H9 (cell line): Measurements from ENCODE around the gene CORO2B. TPM values are rescaled to one million over a fixed set of nuclear protein-coding genes. Genes with fewer than 3 reads are reported as not detected.

ENCODE experiments used
- DNase-seq: peaks from one replicate; pipeline ENCODE4 v3.0.0-alpha.2; 2017
- H2AFZ ChIP-seq: one replicate; pipeline ENCODE4 v1.6.1; 2013; ENCODE audit warnings: mild to moderate bottlenecking, low read length, control low read depth, moderate library complexity
- H2AK5ac ChIP-seq: 2 replicates; pipeline ENCODE4 v1.6.1; 2013; ENCODE audit warnings: low read length, control low read depth, mixed read lengths; ENCODE audit not compliant: insufficient read length
- H2BK120ac ChIP-seq: one replicate; pipeline ENCODE4 v1.6.1; 2013; ENCODE audit warnings: low read depth, mild to moderate bottlenecking, low read length, control low read depth, inconsistent platforms; ENCODE audit not compliant: poor library complexity, severe bottlenecking
- H2BK12ac ChIP-seq: 2 replicates; pipeline ENCODE4 v1.6.1; 2013; ENCODE audit warnings: low read length, control low read depth, mixed read lengths, low read depth; ENCODE audit not compliant: insufficient read length
- H2BK15ac ChIP-seq: 2 replicates; pipeline ENCODE4 v1.6.1; 2013; ENCODE audit warnings: low read depth, low read length, control low read depth
- H2BK20ac ChIP-seq: one replicate; pipeline ENCODE4 v1.6.1; 2013; ENCODE audit warnings: low read depth, mild to moderate bottlenecking, low read length, control low read depth, inconsistent platforms; ENCODE audit not compliant: poor library complexity, severe bottlenecking
- H2BK5ac ChIP-seq: 2 replicates; pipeline ENCODE4 v1.6.1; 2013; ENCODE audit warnings: low read length, control low read depth, mixed read lengths; ENCODE audit not compliant: insufficient read length
- H3K14ac ChIP-seq: 2 replicates; pipeline ENCODE4 v1.6.1; 2013; ENCODE audit warnings: low read length, control low read depth; ENCODE audit not compliant: insufficient read depth
- H3K18ac ChIP-seq: 2 replicates; pipeline ENCODE4 v1.6.1; 2013; ENCODE audit warnings: low read depth, mild to moderate bottlenecking, mixed read lengths, low read length, control low read depth; ENCODE audit not compliant: insufficient read length
- H3K23ac ChIP-seq: 2 replicates; pipeline ENCODE4 v1.6.1; 2013; ENCODE audit warnings: low read length, control low read depth, mixed read lengths, low read depth; ENCODE audit not compliant: insufficient read length
- H3K23me2 ChIP-seq: 2 replicates; pipeline ENCODE4 v1.6.1; 2013; ENCODE audit warnings: low read depth, mild to moderate bottlenecking, mixed read lengths, low read length, control low read depth; ENCODE audit not compliant: insufficient read length, poor library complexity, severe bottlenecking
- H3K27ac ChIP-seq: 2 replicates; pipeline ENCODE4 v1.5.1; 2013; ENCODE audit warnings: low read length, control low read depth, mixed read lengths, low read depth; ENCODE audit not compliant: insufficient read length
- H3K27me3 ChIP-seq: 2 replicates; pipeline ENCODE4 v1.6.1; 2013; ENCODE audit warnings: low read length, control low read depth, inconsistent platforms; ENCODE audit not compliant: insufficient read depth
- H3K4ac ChIP-seq: 2 replicates; pipeline ENCODE4 v1.6.1; 2013; ENCODE audit warnings: low read depth, mild to moderate bottlenecking, control low read depth, inconsistent platforms, low read length, moderate library complexity
- H3K4me1 ChIP-seq: 2 replicates; pipeline ENCODE4 v1.6.1; 2013; ENCODE audit warnings: low read length, control low read depth, inconsistent platforms; ENCODE audit not compliant: insufficient read depth
- H3K4me2 ChIP-seq: 2 replicates; pipeline ENCODE4 v1.6.1; 2013; ENCODE audit warnings: low read length, control low read depth, mixed read lengths; ENCODE audit not compliant: insufficient read length, insufficient read depth
- H3K56ac ChIP-seq: 2 replicates; pipeline ENCODE4 v1.6.1; 2013; ENCODE audit warnings: low read depth, mild to moderate bottlenecking, mixed read lengths, low read length, control low read depth; ENCODE audit not compliant: insufficient read length
- H3K79me1 ChIP-seq: 2 replicates; pipeline ENCODE4 v1.6.1; 2013; ENCODE audit warnings: low read depth, mild to moderate bottlenecking, moderate library complexity, low read length, control low read depth, inconsistent platforms; ENCODE audit not compliant: insufficient read depth, poor library complexity, severe bottlenecking
- H3K79me2 ChIP-seq: 2 replicates; pipeline ENCODE4 v1.6.1; 2013; ENCODE audit warnings: low read length, control low read depth, inconsistent platforms; ENCODE audit not compliant: insufficient read depth
- H3K9ac ChIP-seq: 2 replicates; pipeline ENCODE4 v1.6.1; 2013; ENCODE audit warnings: low read length, control low read depth, mixed read lengths; ENCODE audit not compliant: insufficient read length; ENCODE audit errors: extremely low read depth
- H3K9me3 ChIP-seq: one replicate; pipeline ENCODE4 v1.6.1; 2013; ENCODE audit warnings: low read depth, low read length, inconsistent platforms; ENCODE audit not compliant: control insufficient read depth
- H3T11ph ChIP-seq: one replicate; pipeline ENCODE4 v1.6.1; 2013; ENCODE audit warnings: mild to moderate bottlenecking, low read length, control low read depth, inconsistent platforms
- H4K20me1 ChIP-seq: one replicate; pipeline ENCODE4 v1.6.1; 2013; ENCODE audit not compliant: control insufficient read depth, insufficient read length, insufficient read depth
- H4K5ac ChIP-seq: 2 replicates; pipeline ENCODE4 v1.6.1; 2013; ENCODE audit warnings: low read depth, mild to moderate bottlenecking, mixed read lengths, low read length, control low read depth; ENCODE audit not compliant: insufficient read length
- H4K8ac ChIP-seq: replicated peaks from 2 replicates; pipeline ENCODE4 v1.6.1; 2013; ENCODE audit warnings: low read length, control low read depth, mixed read lengths, low read depth; ENCODE audit not compliant: insufficient read length
- H4K91ac ChIP-seq: 2 replicates; pipeline ENCODE4 v1.6.1; 2013; ENCODE audit warnings: low read depth, mild to moderate bottlenecking, moderate library complexity, mixed read lengths, low read length, control low read depth; ENCODE audit not compliant: insufficient read length
- H3K27ac Mint-ChIP-seq, 3 experiments: 2 replicates in 2 of 3; 3 replicates in 1 of 3; pipeline ENCODE4 v1.8.0; 2020 to 2021; ENCODE audit warnings: mixed read lengths in 3 of 3, mild to moderate bottlenecking in 1 of 3, moderate library complexity in 1 of 3
- H3K27me3 Mint-ChIP-seq: 2 replicates; pipeline ENCODE4 v1.8.0; 2021; ENCODE audit warnings: low read depth, mild to moderate bottlenecking, moderate library complexity, mixed read lengths
- H3K36me3 Mint-ChIP-seq, 3 experiments: 2 replicates in 2 of 3; 3 replicates in 1 of 3; pipeline ENCODE4 v1.8.0; 2020 to 2021; ENCODE audit warnings: low read depth in 3 of 3, mixed read lengths in 3 of 3; ENCODE audit not compliant: insufficient read depth in 1 of 3
- H3K4me1 Mint-ChIP-seq, 2 experiments: 2 replicates each; pipeline ENCODE4 v1.8.0; 2020; ENCODE audit warnings: mixed read lengths in 2 of 2
- H3K4me3 Mint-ChIP-seq, 2 experiments: 2 replicates in 1 of 2; 3 replicates in 1 of 2; pipeline ENCODE4 v1.8.0; 2020 to 2021; ENCODE audit warnings: mild to moderate bottlenecking in 2 of 2, mixed read lengths in 2 of 2, moderate library complexity in 1 of 2
- H3K9me3 Mint-ChIP-seq, 2 experiments: 2 replicates in 1 of 2; 3 replicates in 1 of 2; pipeline ENCODE4 v1.8.0; 2020; ENCODE audit warnings: mild to moderate bottlenecking in 2 of 2, mixed read lengths in 2 of 2, moderate library complexity in 1 of 2
- CTCF ChIP-seq: fragments of 200-600 bp; sonication (generic); conservative IDR thresholded peaks from 3 replicates; pipeline ENCODE4 v1.8.0; 2021; ENCODE audit warnings: antibody characterized with exemption, mild to moderate bottlenecking
- WGBS: extraction: QIAGEN DNeasy Blood & Tissue Kit; methylation state at CpG from one replicate; pipeline ENCODE4 v1.1.7; 2013; ENCODE audit warnings: missing lambda C conversion rate, low lambda C conversion rate, mixed read lengths; ENCODE audit not compliant: insufficient read length; ENCODE audit errors: extremely low coverage; 5-methylcytosine and 5-hydroxymethylcytosine counted together
- total RNA-seq: library from RNA; stranded (reverse); gene quantifications from 2 replicates; pipeline ENCODE4 v1.2.1, GENCODE V29; 2021

Gene CORO2B
- total RNA-seq, 1 experiment from 2014 or later, result 3.1 TPM

- H3K4ac ChIP-seq, result no peak overlapping the region
- H4K5ac ChIP-seq, result no peak overlapping the region
- H4K91ac ChIP-seq, result no peak overlapping the region
- no peak overlapping the region for H2AK5ac ChIP-seq
- H2BK5ac ChIP-seq, result no peak overlapping the region
- H4K8ac ChIP-seq, result no peak overlapping the region
- H3K56ac ChIP-seq, result no peak overlapping the region
- no peak overlapping the region for H3K23ac ChIP-seq
- no peaks in the 10 kb centered on the region for H3K23me2 ChIP-seq
- no peaks in the 10 kb centered on the region for H3K9me3 ChIP-seq
- no peaks in the 10 kb centered on the region for H3K4me1 Mint-ChIP-seq
- H3K27me3 ChIP-seq, result no peaks in the 10 kb centered on the region
- H2BK15ac ChIP-seq, result no peak overlapping the region
- H3K4me2 ChIP-seq, result no peak overlapping the region
- H2BK20ac ChIP-seq, result no peak overlapping the region
- DNase-seq, result no peak
- H3K79me1 ChIP-seq, result no peaks in the 10 kb centered on the region
- H3T11ph ChIP-seq, result no peak overlapping the region
- H3K36me3 Mint-ChIP-seq, result no peaks in the 10 kb centered on the region
- no peak overlapping the region for H3K4me3 Mint-ChIP-seq
- H4K20me1 ChIP-seq, result no peaks in the 10 kb centered on the region
- no peak overlapping the region for H2BK120ac ChIP-seq
- H3K27ac ChIP-seq, result no peak overlapping the region
- H3K9ac ChIP-seq, result no peak overlapping the region
- H3K4me1 ChIP-seq, result no peaks in the 10 kb centered on the region
- H3K9me3 Mint-ChIP-seq, result no peaks in the 10 kb centered on the region
- H3K27me3 Mint-ChIP-seq, result no peaks in the 10 kb centered on the region; the same call in none of the 2 replicates
- no peak overlapping the region for H3K18ac ChIP-seq
- WGBS, result no CpG with 5 or more reads among the region's 1 CpG
- H3K14ac ChIP-seq, result no peak overlapping the region
- H3K79me2 ChIP-seq, result no peaks in the 10 kb centered on the region
- H2AFZ ChIP-seq, result no peak overlapping the region
- H2BK12ac ChIP-seq, result no peak overlapping the region
- no peak for TF ChIP-seq CTCF
- no peak overlapping the region for H3K27ac Mint-ChIP-seq
These were observed 185.3 kb downstream of the CORO2B start for GRCh38 chr15:68764090-68764489.
